ENCODE results near the gene MGAT3. TPM values are rescaled to one million over a fixed set of nuclear protein-coding genes. Genes with fewer than 3 reads are reported as not detected.

MGAT3 gene
- total RNA-seq, 2 experiments from 2014 or later, result 0.90 to 1.9 TPM

DNA sequence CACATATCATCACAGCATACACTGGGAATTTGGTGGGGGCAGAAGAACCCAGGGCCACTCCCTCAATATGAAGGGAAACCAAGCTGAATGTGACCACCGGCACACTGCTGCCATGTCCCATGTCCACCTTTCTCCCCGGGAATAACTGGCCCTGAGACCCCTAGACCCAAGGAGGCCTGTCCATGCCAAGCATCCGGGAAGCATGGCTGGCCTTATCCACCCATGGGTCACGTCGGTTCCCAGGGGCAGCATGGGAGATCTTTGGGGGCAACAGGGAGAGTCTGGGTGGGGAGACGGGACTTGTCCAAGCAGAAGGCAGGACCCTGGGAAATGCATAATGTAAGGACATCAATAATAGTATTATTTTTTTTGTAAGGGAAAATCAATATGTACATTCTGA lies 34.9 kb downstream of the MGAT3 start:
- no peaks in the 10 kb centered on the region for H3K9me3 Mint-ChIP-seq
- TF ChIP-seq, protein P1, sequence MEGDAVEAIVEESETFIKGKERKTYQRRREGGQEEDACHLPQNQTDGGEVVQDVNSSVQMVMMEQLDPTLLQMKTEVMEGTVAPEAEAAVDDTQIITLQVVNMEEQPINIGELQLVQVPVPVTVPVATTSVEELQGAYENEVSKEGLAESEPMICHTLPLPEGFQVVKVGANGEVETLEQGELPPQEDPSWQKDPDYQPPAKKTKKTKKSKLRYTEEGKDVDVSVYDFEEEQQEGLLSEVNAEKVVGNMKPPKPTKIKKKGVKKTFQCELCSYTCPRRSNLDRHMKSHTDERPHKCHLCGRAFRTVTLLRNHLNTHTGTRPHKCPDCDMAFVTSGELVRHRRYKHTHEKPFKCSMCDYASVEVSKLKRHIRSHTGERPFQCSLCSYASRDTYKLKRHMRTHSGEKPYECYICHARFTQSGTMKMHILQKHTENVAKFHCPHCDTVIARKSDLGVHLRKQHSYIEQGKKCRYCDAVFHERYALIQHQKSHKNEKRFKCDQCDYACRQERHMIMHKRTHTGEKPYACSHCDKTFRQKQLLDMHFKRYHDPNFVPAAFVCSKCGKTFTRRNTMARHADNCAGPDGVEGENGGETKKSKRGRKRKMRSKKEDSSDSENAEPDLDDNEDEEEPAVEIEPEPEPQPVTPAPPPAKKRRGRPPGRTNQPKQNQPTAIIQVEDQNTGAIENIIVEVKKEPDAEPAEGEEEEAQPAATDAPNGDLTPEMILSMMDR (IDR thresholded peaks at IDR 0.05), result no peak
- no peak overlapping the region for H3K4me3 Mint-ChIP-seq
- peaks cover 14% of the 10 kb centered on the region for H3K4me1 Mint-ChIP-seq (ENCODE audit: low read depth)
- ChIA-PET POLR2A (interaction anchor here (0.5 to 3.9 kb wide), 6 partner anchors 10 to 429 kb away, joined by 3 to 28 read pairs (median 8); partner anchors contain the start of genes ATF4, MIEF1 and RPL3), CTCF (interaction anchor here (0.9 to 17.7 kb wide), 3 partner anchors 10 to 55 kb away, joined by 4 to 323 read pairs (median 4); partner anchors contain the start of genes MIEF1 and RPS19BP1)
- intact Hi-C loops (cut with micrococcal nuclease), result no loop called here
- ATAC-seq (no peak), DNase-seq (no peak)
- H3K27ac Mint-ChIP-seq, result no peak overlapping the region
- no peaks in the 10 kb centered on the region for H3K27me3 Mint-ChIP-seq
- H3K36me3 Mint-ChIP-seq (ENCODE audit: low read depth), result no peaks in the 10 kb centered on the region

DNA sequence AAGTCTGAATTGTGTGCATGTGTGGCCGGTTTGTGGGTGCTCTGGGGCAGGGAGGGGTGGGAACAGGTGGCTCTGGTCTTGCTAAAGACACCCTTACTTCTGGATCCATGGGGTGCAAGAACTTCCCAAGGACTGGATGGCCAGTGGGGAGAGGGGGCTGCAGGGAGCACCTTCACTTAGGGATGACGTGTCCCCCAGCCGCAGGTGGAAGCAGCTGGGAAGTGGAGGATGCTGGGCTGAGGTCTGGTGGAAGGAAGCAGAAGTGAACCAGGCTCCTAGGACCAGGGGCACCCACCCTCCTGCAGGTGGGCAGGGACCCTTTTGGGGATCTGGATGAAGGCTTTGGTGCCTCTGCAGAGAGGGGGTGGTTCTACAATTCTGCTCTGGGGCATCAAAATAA lies 35.4 kb downstream of the MGAT3 start:
- intact Hi-C loops (cut with micrococcal nuclease), result no loop called here
- no peak for DNase-seq
- ChIA-PET POLR2A (interaction anchor here (0.5 to 3.9 kb wide), 6 partner anchors 9 to 429 kb away, joined by 3 to 28 read pairs (median 8); partner anchors contain the start of genes ATF4, MIEF1 and RPL3), CTCF (interaction anchor here (1.9 to 17.7 kb wide), 5 partner anchors 10 to 35 kb away, joined by 15 to 323 read pairs (median 16); partner anchors contain the start of genes MIEF1 and RPS19BP1)
- Mint-ChIP-seq H3K27ac (no peak overlapping the region), H3K36me3 (ENCODE audit: low read depth) (no peaks in the 10 kb centered on the region), H3K4me3 (no peak overlapping the region), H3K9me3 (no peaks in the 10 kb centered on the region), H3K4me1 (ENCODE audit: low read depth) (peaks cover 14% of the 10 kb centered on the region), H3K27me3 (no peaks in the 10 kb centered on the region)
- ATAC-seq, result no peak
- TF ChIP-seq, protein P1 (IDR thresholded peaks at IDR 0.05), result no peak

DNA sequence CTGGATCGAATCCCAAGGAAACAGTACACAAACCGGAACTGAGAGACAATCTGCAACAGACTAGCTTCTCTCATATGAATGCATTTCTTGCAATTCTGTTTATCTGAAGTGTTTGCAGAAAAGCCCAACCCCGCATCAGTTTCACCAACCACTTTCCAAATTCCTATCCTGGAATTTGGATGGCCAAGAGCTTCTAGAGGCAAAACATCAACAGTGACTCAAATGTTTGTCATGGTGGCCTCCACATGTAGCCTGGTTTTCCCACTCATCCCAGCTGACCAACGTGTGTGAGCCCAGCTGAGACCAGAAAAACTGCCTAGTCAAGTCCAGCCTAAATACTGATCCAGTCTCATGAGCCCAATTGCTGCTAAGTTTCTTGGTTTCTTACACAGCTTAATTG lies 36.9 kb downstream of the MGAT3 start:
- H3K27ac Mint-ChIP-seq, result no peak overlapping the region
- H3K36me3 Mint-ChIP-seq (ENCODE audit: low read depth), result no peaks in the 10 kb centered on the region
- DNase-seq (no peak), ATAC-seq (no peak)
- TF ChIP-seq, protein P1 (IDR thresholded peaks at IDR 0.05), result no peak
- CTCF ChIA-PET, result interaction anchor here (0.6 to 17.7 kb wide), 21 partner anchors 8 to 547 kb away, joined by 3 to 323 read pairs (median 4); partner anchors contain the start of genes ATF4, MIEF1, RPL3 and RPS19BP1
- no peak overlapping the region for H3K4me3 Mint-ChIP-seq
- intact Hi-C loops (cut with micrococcal nuclease), result no loop called here
- H3K9me3 Mint-ChIP-seq, result no peaks in the 10 kb centered on the region
- peaks cover 15% of the 10 kb centered on the region for H3K4me1 Mint-ChIP-seq (ENCODE audit: low read depth)
- no peaks in the 10 kb centered on the region for H3K27me3 Mint-ChIP-seq
- POLR2A ChIA-PET, result interaction anchor here (1.2 to 3.9 kb wide), 8 partner anchors 8 to 174 kb away, joined by 3 to 28 read pairs (median 7); partner anchors contain the start of genes ATF4, MIEF1 and RPL3

DNA sequence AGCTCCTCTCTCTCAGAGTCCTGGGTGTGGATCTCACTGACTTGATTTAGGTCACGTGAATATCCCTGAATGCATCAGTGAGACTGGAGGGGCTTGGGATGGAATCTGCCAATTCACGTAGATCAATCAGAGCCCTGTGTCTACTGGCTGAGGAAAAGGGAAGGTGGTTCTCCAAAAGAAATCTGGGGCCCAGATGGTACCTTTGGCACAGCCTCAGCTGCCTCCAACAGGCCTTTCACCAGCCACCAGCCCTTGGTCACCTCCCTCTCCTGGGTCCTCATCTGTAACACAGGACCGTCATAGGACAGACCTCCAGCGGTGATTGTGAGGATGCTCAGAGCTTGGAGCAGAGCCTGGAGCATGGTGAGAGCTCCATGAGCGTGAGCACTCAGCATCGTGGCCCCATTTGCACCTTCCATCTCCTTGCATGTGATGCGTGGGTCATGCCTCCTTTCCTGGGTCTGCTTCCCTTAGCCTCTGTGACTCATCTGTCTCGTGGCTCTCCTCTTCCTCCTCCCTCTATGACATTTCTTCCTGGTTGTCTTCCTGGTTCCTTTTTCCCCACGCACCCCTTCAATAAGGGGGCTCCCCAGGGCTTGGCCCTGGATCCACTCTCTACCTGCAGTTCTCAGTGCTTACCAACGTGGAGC lies 37.8 kb downstream of the MGAT3 start:
- peaks cover 11% of the 10 kb centered on the region for H3K4me1 Mint-ChIP-seq (ENCODE audit: low read depth)
- no peaks in the 10 kb centered on the region for H3K9me3 Mint-ChIP-seq
- no peak overlapping the region for H3K27ac Mint-ChIP-seq
- no peak overlapping the region for H3K4me3 Mint-ChIP-seq
- ChIA-PET CTCF (interaction anchor here (0.7 to 17.7 kb wide), 14 partner anchors 13 to 546 kb away, joined by 3 to 323 read pairs (median 4); partner anchors contain the start of genes RPL3 and RPS19BP1), POLR2A (interaction anchor here (0.7 to 3.9 kb wide), 10 partner anchors 15 to 37 kb away, joined by 3 to 28 read pairs (median 4); partner anchors contain the start of gene ATF4)
- TF ChIP-seq, protein P1 (IDR thresholded peaks at IDR 0.05), result no peak
- ATAC-seq, result no peak
- intact Hi-C loops (cut with micrococcal nuclease), result loop anchor here (5.0 kb wide), 1 partner anchor 38 kb away; the partner anchor contains the start of gene RPS19BP1
- H3K36me3 Mint-ChIP-seq (ENCODE audit: low read depth), result no peaks in the 10 kb centered on the region
- no peak for DNase-seq
- H3K27me3 Mint-ChIP-seq, result no peaks in the 10 kb centered on the region

Data from activated CD8-positive, alpha-beta T cell treated with anti-CD3 and anti-CD28 coated beads for 36 hours (primary cell).